Astrocyte (in vitro differentiated cells and primary cell): ENCODE results near the gene P2RY1.
"Not testable (repeated sequence)": the region's sequence is repeated elsewhere in the genome, so short reads cannot be mapped to it uniquely, and the experiment has no call there.

Experiments
- EZH2 ChIP-seq: IDR thresholded peaks from 2 replicates; pipeline ENCODE4 v1.6.1; 2012; ENCODE audit warnings: mild to moderate bottlenecking, low read length, inconsistent platforms; ENCODE audit not compliant: insufficient read depth
- TF ChIP-seq, protein P1 (sequence below): IDR thresholded peaks from 2 replicates; pipeline ENCODE4 v1.5.1; 2011; ENCODE audit warnings: low read depth, mild to moderate bottlenecking, inconsistent platforms, low read length, moderate library complexity; ENCODE audit not compliant: insufficient read depth

DNA sequence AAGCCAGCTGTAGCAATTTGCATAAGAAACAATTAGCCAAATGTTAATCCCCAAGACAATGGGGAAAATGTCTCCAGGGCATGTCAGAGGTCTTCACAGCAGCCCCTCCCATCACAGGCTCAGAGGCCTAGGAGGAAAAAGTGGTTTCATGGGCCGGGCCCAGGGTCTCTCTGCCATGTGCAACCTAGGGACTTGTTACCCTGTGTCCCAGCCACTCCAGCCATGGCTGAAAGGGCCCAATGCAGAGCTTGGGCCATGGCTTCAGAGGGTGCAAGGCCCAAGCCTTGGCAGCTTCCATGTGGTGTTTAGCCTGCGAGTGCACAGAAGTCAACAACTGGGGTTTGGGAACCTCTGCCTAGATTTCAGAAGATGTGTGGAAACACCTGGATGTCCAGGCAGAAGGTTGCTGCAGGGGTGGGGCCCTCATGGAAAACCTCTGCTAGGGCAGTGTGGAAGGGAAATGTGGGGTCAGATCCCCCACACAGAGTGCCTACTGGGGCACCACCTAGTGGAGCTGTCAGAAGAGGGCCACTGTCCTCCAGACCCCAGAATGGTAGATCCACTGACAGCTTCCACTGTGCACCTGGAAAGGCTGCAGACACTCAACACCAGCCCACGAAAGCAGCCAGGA, 11.8 kb downstream of the P2RY1 start:
- TF ChIP-seq, protein P1, sequence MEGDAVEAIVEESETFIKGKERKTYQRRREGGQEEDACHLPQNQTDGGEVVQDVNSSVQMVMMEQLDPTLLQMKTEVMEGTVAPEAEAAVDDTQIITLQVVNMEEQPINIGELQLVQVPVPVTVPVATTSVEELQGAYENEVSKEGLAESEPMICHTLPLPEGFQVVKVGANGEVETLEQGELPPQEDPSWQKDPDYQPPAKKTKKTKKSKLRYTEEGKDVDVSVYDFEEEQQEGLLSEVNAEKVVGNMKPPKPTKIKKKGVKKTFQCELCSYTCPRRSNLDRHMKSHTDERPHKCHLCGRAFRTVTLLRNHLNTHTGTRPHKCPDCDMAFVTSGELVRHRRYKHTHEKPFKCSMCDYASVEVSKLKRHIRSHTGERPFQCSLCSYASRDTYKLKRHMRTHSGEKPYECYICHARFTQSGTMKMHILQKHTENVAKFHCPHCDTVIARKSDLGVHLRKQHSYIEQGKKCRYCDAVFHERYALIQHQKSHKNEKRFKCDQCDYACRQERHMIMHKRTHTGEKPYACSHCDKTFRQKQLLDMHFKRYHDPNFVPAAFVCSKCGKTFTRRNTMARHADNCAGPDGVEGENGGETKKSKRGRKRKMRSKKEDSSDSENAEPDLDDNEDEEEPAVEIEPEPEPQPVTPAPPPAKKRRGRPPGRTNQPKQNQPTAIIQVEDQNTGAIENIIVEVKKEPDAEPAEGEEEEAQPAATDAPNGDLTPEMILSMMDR = not testable (repeated sequence)
- not testable (repeated sequence) for TF ChIP-seq EZH2
